H1 (cell line): ENCODE data around the gene GLYR1. TPM values are rescaled to one million over a fixed set of nuclear protein-coding genes. Genes with fewer than 3 reads are reported as not detected.

Experiments
- CTCF ChIA-PET: fragments of 300-600 bp; sonication (Branson Sonifier 250); formaldehyde crosslinking; loops from one replicate; lab custom pipeline; 2021; ENCODE audit not compliant: partially characterized antibody; lab: Charles Lee
- POLR2A ChIA-PET: fragments of 300-600 bp; sonication (Branson Sonifier 250); formaldehyde crosslinking; loops from one replicate; lab custom pipeline; 2021; ENCODE audit warnings: inconsistent platforms; ENCODE audit not compliant: partially characterized antibody; lab: Charles Lee
- DNase-seq, 2 experiments: peaks; one replicate each; pipeline versions ENCODE4 v3.0.0 to v3.0.0-alpha.2; 2010 to 2022; ENCODE audit warnings: low spot score in 2 of 2, low read depth in 1 of 2, mixed read lengths in 1 of 2
- FAIRE-seq: peaks from 2 replicates; lab custom pipeline; 2011; peaks lifted over from hg19 to GRCh38; lab: Jason Lieb, UNC
- H2AFZ ChIP-seq: 2 replicates; pipeline ENCODE4 v1.8.1; 2012; ENCODE audit warnings: low read length, inconsistent platforms
- H2AK5ac ChIP-seq: 2 replicates; pipeline ENCODE4 v1.6.1; 2013; ENCODE audit warnings: low read depth, low read length
- H2BK120ac ChIP-seq: replicated peaks from 2 replicates; pipeline ENCODE3; 2013; ENCODE audit warnings: low read depth, low read length, inconsistent platforms
- H2BK12ac ChIP-seq: 2 replicates; pipeline ENCODE4 v1.6.1; 2013; ENCODE audit warnings: low read depth, low read length
- H2BK15ac ChIP-seq: 2 replicates; pipeline ENCODE4 v1.6.1; 2013; ENCODE audit warnings: low read length
- H2BK20ac ChIP-seq: 2 replicates; pipeline ENCODE4 v1.6.1; 2013; ENCODE audit warnings: low read length
- H2BK5ac ChIP-seq: 2 replicates; pipeline ENCODE4 v1.6.1; 2013; ENCODE audit warnings: low read depth, low read length
- H3K14ac ChIP-seq: 2 replicates; pipeline ENCODE4 v1.6.1; 2013; ENCODE audit warnings: inconsistent platforms; ENCODE audit not compliant: insufficient read length
- H3K18ac ChIP-seq: 2 replicates; pipeline ENCODE4 v1.6.1; 2013; ENCODE audit warnings: low read length; ENCODE audit errors: extremely low read depth
- H3K23ac ChIP-seq: 2 replicates; pipeline ENCODE4 v1.6.1; 2013; ENCODE audit warnings: inconsistent platforms; ENCODE audit not compliant: insufficient read length
- H3K23me2 ChIP-seq: 2 replicates; pipeline ENCODE4 v1.6.1; 2013; ENCODE audit warnings: low read depth, low read length
- H3K27ac ChIP-seq: 2 replicates; pipeline ENCODE4 v1.6.1; 2011; ENCODE audit warnings: low read depth, low read length, inconsistent platforms
- H3K27me3 ChIP-seq, 4 experiments: replicated peaks in 1 of 4; 1 replicate in 1 of 4; 2 replicates in 3 of 4; pipeline versions ENCODE4 v1.6.1 to v1.8.1; 2011 to 2013; ENCODE audit warnings: low read length in 3 of 4, mild to moderate bottlenecking in 3 of 4, inconsistent platforms in 2 of 4, mixed read lengths in 2 of 4, moderate library complexity in 1 of 4; ENCODE audit not compliant: control insufficient read depth in 3 of 4, insufficient read depth in 3 of 4; ENCODE audit errors: extremely low read depth in 1 of 4
- H3K36me3 ChIP-seq, 4 experiments: 2 replicates each; pipeline versions ENCODE4 v1.6.1 to v1.8.1; 2011 to 2013; ENCODE audit warnings: mild to moderate bottlenecking in 4 of 4, low read length in 3 of 4, moderate library complexity in 2 of 4, control low read depth in 1 of 4, inconsistent platforms in 1 of 4; ENCODE audit not compliant: insufficient read depth in 4 of 4, control insufficient read depth in 2 of 4
- H3K4ac ChIP-seq: replicated peaks from 2 replicates; pipeline ENCODE3; 2013; ENCODE audit warnings: low read length, low read depth, mixed read lengths, inconsistent platforms; ENCODE audit not compliant: insufficient read length
- H3K4me1 ChIP-seq, 4 experiments: replicated peaks in 1 of 4; 1 replicate in 1 of 4; 2 replicates in 3 of 4; pipeline versions ENCODE4 v1.6.1 to v1.8.1; 2011 to 2013; ENCODE audit warnings: low read length in 3 of 4, inconsistent platforms in 2 of 4, mixed read lengths in 1 of 4; ENCODE audit not compliant: insufficient read depth in 4 of 4, control insufficient read depth in 3 of 4
- H3K4me2 ChIP-seq, 2 experiments: 2 replicates each; pipeline versions ENCODE4 v1.6.1 to v1.8.1; 2011 to 2013; ENCODE audit warnings: low read depth in 2 of 2, low read length in 2 of 2, control low read depth in 1 of 2, inconsistent platforms in 1 of 2, mild to moderate bottlenecking in 1 of 2; ENCODE audit not compliant: insufficient read depth in 1 of 2
- H3K4me3 ChIP-seq, 4 experiments: fragments of 200-600, 300-600 bp in 1 of 4; sonication (generic), shearing (Covaris generic), sonication (Bioruptor Twin) in 1 of 4; 2 replicates each; pipeline versions ENCODE4 v1.5.1 to v1.8.1; 2011 to 2016; ENCODE audit warnings: low read length in 4 of 4, low read depth in 3 of 4, control low read depth in 2 of 4, inconsistent platforms in 2 of 4, mild to moderate bottlenecking in 2 of 4, mixed read lengths in 1 of 4, moderate library complexity in 1 of 4; ENCODE audit not compliant: insufficient read depth in 2 of 4; ENCODE audit errors: extremely low read depth in 1 of 4
- H3K56ac ChIP-seq: replicated peaks from 2 replicates; pipeline ENCODE3; 2013; ENCODE audit warnings: low read depth, mild to moderate bottlenecking, mixed read lengths, low read length, inconsistent platforms; ENCODE audit not compliant: insufficient read length
- H3K79me1 ChIP-seq: 2 replicates; pipeline ENCODE4 v1.6.1; 2013; ENCODE audit warnings: low read depth, low read length, control low read depth
- H3K79me2 ChIP-seq, 2 experiments: 2 replicates each; pipeline versions ENCODE4 v1.6.1 to v1.8.1; 2012 to 2013; ENCODE audit warnings: low read length in 2 of 2, mild to moderate bottlenecking in 2 of 2, inconsistent platforms in 1 of 2; ENCODE audit not compliant: insufficient read depth in 2 of 2, control insufficient read depth in 1 of 2
- H3K9ac ChIP-seq, 4 experiments: replicated peaks in 1 of 4; 1 replicate in 1 of 4; 2 replicates in 3 of 4; pipeline versions ENCODE4 v1.6.1 to v1.8.1; 2011 to 2013; ENCODE audit warnings: low read depth in 3 of 4, low read length in 3 of 4, control low read depth in 2 of 4, mild to moderate bottlenecking in 2 of 4, moderate library complexity in 2 of 4, inconsistent platforms in 1 of 4; ENCODE audit errors: extremely low read depth in 1 of 4
- H3K9me3 ChIP-seq, 2 experiments: 2 replicates each; pipeline versions ENCODE4 v1.6.1 to v1.8.1; 2012 to 2013; ENCODE audit warnings: mild to moderate bottlenecking in 2 of 2, moderate library complexity in 2 of 2, control low read depth in 1 of 2, inconsistent platforms in 1 of 2, low read depth in 1 of 2, low read length in 1 of 2, mixed read lengths in 1 of 2; ENCODE audit not compliant: insufficient read depth in 2 of 2
- H4K20me1 ChIP-seq, 2 experiments: replicated peaks in 1 of 2; 2 replicates each; pipeline versions ENCODE3 to v1.8.1; 2011 to 2013; ENCODE audit warnings: inconsistent platforms in 2 of 2, low read length in 2 of 2, mild to moderate bottlenecking in 1 of 2; ENCODE audit not compliant: insufficient read depth in 2 of 2, control insufficient read depth in 1 of 2
- H4K5ac ChIP-seq: 2 replicates; pipeline ENCODE4 v1.6.1; 2013; ENCODE audit warnings: low read length, low read depth, mixed read lengths, inconsistent platforms; ENCODE audit not compliant: insufficient read length
- H4K8ac ChIP-seq: 2 replicates; pipeline ENCODE4 v1.8.0; 2013; ENCODE audit warnings: mild to moderate bottlenecking, moderate library complexity, low read length, inconsistent platforms; ENCODE audit not compliant: insufficient read depth; ENCODE audit errors: extremely low read depth
- H4K91ac ChIP-seq: replicated peaks from 2 replicates; pipeline ENCODE3; 2013; ENCODE audit warnings: low read length, mixed read lengths, inconsistent platforms; ENCODE audit not compliant: insufficient read length
- EP300 ChIP-seq, 2 experiments: IDR thresholded peaks; 1 replicate in 1 of 2; 2 replicates in 1 of 2; pipeline ENCODE4 v1.6.1; 2011 to 2012; ENCODE audit warnings: low read depth in 2 of 2, low read length in 2 of 2, mild to moderate bottlenecking in 2 of 2, borderline replicate concordance in 1 of 2, inconsistent platforms in 1 of 2, moderate library complexity in 1 of 2
- FOSL1 ChIP-seq: IDR thresholded peaks from 2 replicates; pipeline ENCODE4 v1.6.1; 2011; ENCODE audit warnings: mild to moderate bottlenecking, low read depth, low read length, moderate library complexity; ENCODE audit not compliant: insufficient read depth
- GABPA ChIP-seq: IDR thresholded peaks from 2 replicates; pipeline ENCODE4 v1.6.1; 2011; ENCODE audit warnings: mild to moderate bottlenecking, low read length, moderate library complexity, borderline replicate concordance; ENCODE audit not compliant: insufficient read depth
- KDM4A ChIP-seq: IDR thresholded peaks from one replicate; pipeline ENCODE4 v1.7.1; 2012; ENCODE audit warnings: low read depth, mild to moderate bottlenecking, moderate library complexity, low read length, inconsistent platforms; ENCODE audit not compliant: severe bottlenecking
- POLR2A ChIP-seq, 2 experiments: IDR thresholded peaks; 1 replicate in 1 of 2; 2 replicates in 1 of 2; pipeline ENCODE4 v1.6.1; 2011; ENCODE audit warnings: low read depth in 2 of 2, low read length in 2 of 2, mild to moderate bottlenecking in 2 of 2; ENCODE audit errors: control extremely low read depth in 1 of 2
- RBBP5 ChIP-seq: IDR thresholded peaks from 2 replicates; pipeline ENCODE4 v1.7.1; 2012; ENCODE audit warnings: low read depth, mild to moderate bottlenecking, inconsistent platforms, low read length, moderate library complexity, borderline replicate concordance
- TAF7 ChIP-seq: optimal IDR thresholded peaks from 2 replicates; pipeline ENCODE3; 2011; ENCODE audit warnings: low read depth, mild to moderate bottlenecking, inconsistent platforms, low read length, moderate library complexity, borderline replicate concordance
- WGBS, 2 experiments: shearing (Covaris generic) in 1 of 2; methylation state at CpG; one replicate each; pipeline versions ENCODE4 v1.1.6 to v1.1.7; 2013 to 2015; ENCODE audit warnings: low lambda C conversion rate in 2 of 2, mixed read lengths in 2 of 2, inconsistent platforms in 1 of 2, low coverage in 1 of 2, missing lambda C conversion rate in 1 of 2; ENCODE audit not compliant: insufficient replicate concordance in 2 of 2, insufficient coverage in 1 of 2, insufficient read length in 1 of 2; ENCODE audit errors: extremely low coverage in 1 of 2, missing lambda C conversion rate in 1 of 2; 5-methylcytosine and 5-hydroxymethylcytosine counted together
- polyA plus RNA-seq, 7 experiments: library from polyadenylated mRNA; depleted of rRNA in 3 of 7; stranded (reverse) in 5 of 7; unstranded in 2 of 7; fragments of >200 nt in 5 of 7; fragments of 200-250 nt in 2 of 7; gene quantifications; 1 replicate in 5 of 7; 2 replicates in 1 of 7; 4 replicates in 1 of 7; pipeline versions ENCODE4 v1.2.1 to v1.2.3, GENCODE V29; 2011 to 2013; ENCODE audit warnings: missing spikeins in 2 of 7, mixed read lengths in 2 of 7
- total RNA-seq: library from RNA; stranded (reverse); fragmentation: NEBNext Ultra II Directional; extraction: Animal tissue kit (Norgen Biotek cat#: 25700); gene quantifications from 2 replicates; pipeline ENCODE4 v1.2.1, GENCODE V29; 2021

The GLYR1 gene
- total and polyA plus RNA-seq, 2 of the 8 experiments (the other 6 are each of a cell fraction or from before 2014, with no cell fraction given): 50.2 to 115 TPM

GRCh38 chr16:4765511-4766474 lies 81.3 kb downstream of the GLYR1 start:
- H3K36me3 ChIP-seq: peaks cover 3 to 9% (median 5%) of the 10 kb centered on the region in 4 experiments; a peak in 6 of 8 replicates
- H2BK15ac ChIP-seq: no peak overlapping the region
- no peak for DNase-seq
- H3K27ac ChIP-seq: no peak overlapping the region
- H3K79me2 ChIP-seq: peaks cover 0 to 15% of the 10 kb centered on the region in 2 experiments; a peak in 2 of 4 replicates
- no peak overlapping the region for H2BK12ac ChIP-seq
- peaks cover 13% of the 10 kb centered on the region for H3K23me2 ChIP-seq
- H2BK5ac ChIP-seq: no peak overlapping the region
- H3K56ac ChIP-seq: no peak overlapping the region
- peaks cover 0 to 3% (median 1%) of the 10 kb centered on the region in 4 experiments; a peak in 2 of 7 replicates for H3K4me1 ChIP-seq
- peaks cover 2 to 7% of the 10 kb centered on the region in 2 experiments for H4K20me1 ChIP-seq
- no peak overlapping the region for H2BK20ac ChIP-seq
- 86% methylated on average over 22 of the region's 26 CpGs; no CpG with 5 or more reads in 1 of the 2 experiments for WGBS, 2 experiments
- H3K14ac ChIP-seq: no peak overlapping the region
- no peak overlapping the region for H2AK5ac ChIP-seq
- H4K8ac ChIP-seq: no peak overlapping the region; the same call in 1 of the 2 replicates
- no peak overlapping the region for H3K23ac ChIP-seq
- peaks cover 5% of the 10 kb centered on the region; the same call in 1 of the 2 replicates for H3K79me1 ChIP-seq
- peak overlapping the region in 2 of 4 experiments; percentile 15 to 62; a peak in 3 of 7 replicates for H3K9ac ChIP-seq
- ChIA-PET POLR2A (interaction anchor here (0.7 to 1.5 kb wide), 7 partner anchors 11 to 35 kb away, joined by 3 to 7 read pairs (median 3); partner anchors contain the start of genes ANKS3 and DNAAF8), CTCF (interaction anchor here (0.6 to 1.6 kb wide), 6 partner anchors 20 to 190 kb away, joined by 3 to 5 read pairs (median 4); partner anchors contain the start of genes ANKS3 and DNAAF8)
- no peak for FAIRE-seq
- no peaks in the 10 kb centered on the region for H3K27me3 ChIP-seq
- TF ChIP-seq GABPA (no peak), RBBP5 (no peak), TAF7 (no peak), EP300 (IDR thresholded peaks at IDR 0.05; ENCODE audit: borderline replicate concordance in 1 of 2, low read depth in 2 of 2, low read length in 2 of 2) (no peak), FOSL1 (no peak), POLR2A (IDR thresholded peaks at IDR 0.05; ENCODE audit: control extremely low read depth in 1 of 2, low read depth in 2 of 2, low read length in 2 of 2) (no peak), KDM4A (no peak)
- H2BK120ac ChIP-seq: no peak overlapping the region
- H3K9me3 ChIP-seq: no peaks in the 10 kb centered on the region
- H2AFZ ChIP-seq: no peak overlapping the region
- H3K4ac ChIP-seq: no peak overlapping the region
- no peak overlapping the region for H4K5ac ChIP-seq
- H4K91ac ChIP-seq: no peak overlapping the region
- H3K4me2 ChIP-seq: peak overlapping the region; percentile 65 to 68
- peak overlapping the region; percentile 75 to 99 (median 86); a peak in 6 of 8 replicates for H3K4me3 ChIP-seq
- H3K18ac ChIP-seq: no peak overlapping the region
